GM19463 (cell line): ENCODE measurements around the gene ARL5A.
A peak's percentile ranks its signal among the peaks of the same experiment; 100 is the strongest.
"Not testable (repeated sequence)": the region's sequence is repeated elsewhere in the genome, so short reads cannot be mapped to it uniquely, and the experiment has no call there.

Experiments
- ATAC-seq: cut with Tn5 transposase; IDR thresholded peaks from one replicate; pipeline ENCODE4 v1.9.1; 2021; ENCODE audit warnings: mild to moderate bottlenecking, moderate library complexity; ENCODE audit not compliant: unreplicated experiment

The ARL5A gene

DNA sequence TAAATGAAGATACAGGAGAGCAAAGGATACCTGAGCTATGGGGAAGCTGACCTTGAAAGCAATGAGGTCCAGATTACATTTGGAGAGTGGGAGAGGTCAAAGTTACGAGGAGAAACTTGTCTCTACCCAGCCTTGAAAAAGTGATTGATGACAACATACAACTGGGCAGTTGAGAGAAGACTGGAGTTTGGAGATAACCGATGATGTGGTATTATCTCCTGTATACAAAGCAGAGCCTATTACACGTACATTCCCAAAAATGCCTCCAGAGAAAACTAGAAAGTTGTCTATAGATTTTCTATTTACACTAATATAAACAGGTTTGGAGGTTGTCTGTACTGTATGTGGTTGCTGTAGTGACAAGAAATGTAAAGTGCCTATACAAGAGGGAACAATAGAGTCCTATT lies 28.3 kb downstream of the ARL5A start:
- ATAC-seq, result no peak

GRCh38 chr2:151796774-151797173 lies 31.4 kb downstream of the ARL5A start:
- no peak for ATAC-seq

DNA sequence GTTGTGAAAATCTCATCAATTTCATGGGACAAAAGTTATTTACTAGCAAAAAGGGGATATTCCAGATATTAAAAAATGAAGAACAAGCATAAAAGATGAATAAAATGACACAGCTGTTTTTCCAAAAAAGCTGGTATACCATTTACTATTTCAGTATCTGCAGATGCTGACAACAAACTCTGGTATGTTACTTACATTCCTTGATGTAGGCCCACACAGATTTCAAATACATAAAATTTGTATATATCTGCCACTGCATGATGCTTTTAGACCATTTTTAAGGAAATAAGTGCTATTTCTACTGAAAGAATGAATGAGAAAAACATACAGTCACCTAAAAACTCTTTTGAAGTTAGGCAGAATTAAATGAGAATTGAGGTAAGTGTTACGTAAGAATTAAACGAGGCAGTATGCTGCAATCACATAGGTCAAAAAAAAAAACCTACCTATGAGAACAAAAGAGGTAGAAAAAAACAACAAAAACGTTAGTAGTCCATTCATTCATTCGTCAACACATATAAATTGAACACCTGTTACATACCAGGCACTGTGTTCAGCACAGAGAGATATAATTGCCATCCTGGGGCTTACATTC lies 32.5 kb downstream of the ARL5A start:
- no peak for ATAC-seq

GRCh38 chr2:151794422-151794821 lies 33.8 kb downstream of the ARL5A start:
- ATAC-seq, result not testable (repeated sequence)

- no peak for ATAC-seq
Observed at GRCh38 chr2:151793123-151793522, 35.1 kb downstream of the ARL5A start.

DNA sequence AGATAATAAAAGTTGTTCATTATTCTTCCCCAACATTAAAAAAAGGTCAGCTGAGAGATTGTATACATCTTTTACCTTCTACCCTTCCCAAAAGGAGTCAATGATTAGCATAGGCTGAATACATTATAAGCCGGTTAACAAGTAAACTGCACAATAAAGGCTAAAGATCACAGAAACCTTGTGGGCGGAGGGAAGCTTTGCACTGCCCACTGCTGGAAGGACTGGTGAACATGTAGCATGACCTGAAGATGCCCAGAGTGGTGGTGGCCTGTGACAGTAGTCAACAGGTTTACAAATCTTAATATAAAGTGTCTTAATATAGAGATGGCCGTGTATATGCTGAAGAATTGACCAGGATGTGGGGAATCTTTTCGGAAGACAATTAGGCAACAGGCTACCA lies 35.6 kb downstream of the ARL5A start:
- no peak for ATAC-seq

DNA sequence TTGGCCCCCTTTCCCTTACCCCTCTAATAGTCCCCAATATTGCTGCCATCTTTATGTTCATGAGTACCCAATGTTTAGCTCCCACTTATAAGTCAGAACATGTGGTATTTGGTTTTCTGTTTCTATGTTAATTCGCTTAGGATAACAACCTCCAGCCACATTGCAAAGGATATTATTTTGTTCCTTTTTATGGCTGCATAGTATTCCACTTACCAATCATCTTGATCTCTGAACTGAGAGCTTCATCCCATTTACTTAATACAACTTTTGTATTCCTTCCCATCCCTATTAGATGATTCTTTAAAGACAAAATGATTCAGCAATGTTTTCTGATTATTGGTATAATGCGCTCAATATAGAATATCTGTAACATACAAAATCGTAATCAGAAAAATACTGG lies 36.7 kb downstream of the ARL5A start:
- ATAC-seq, result no peak

DNA sequence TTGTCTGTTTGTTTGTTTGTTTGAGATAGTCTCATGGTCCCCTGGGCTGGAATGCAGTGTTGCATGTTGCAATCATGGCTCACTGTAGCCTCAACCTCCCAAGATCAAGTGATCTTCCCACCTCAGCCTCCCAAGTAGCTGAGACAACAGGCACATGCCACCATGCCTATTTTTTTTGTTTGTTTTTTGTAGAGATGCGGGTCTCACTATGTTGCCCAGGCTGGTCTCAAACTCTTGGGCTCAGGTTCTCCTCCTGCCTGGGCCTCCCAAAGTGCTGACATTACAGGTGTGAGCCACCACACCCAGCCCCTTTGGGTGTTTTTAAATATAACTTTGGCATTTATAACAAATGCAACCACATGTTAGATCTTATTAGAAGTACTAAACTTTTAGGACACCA lies 37.5 kb downstream of the ARL5A start:
- no peak for ATAC-seq

DNA sequence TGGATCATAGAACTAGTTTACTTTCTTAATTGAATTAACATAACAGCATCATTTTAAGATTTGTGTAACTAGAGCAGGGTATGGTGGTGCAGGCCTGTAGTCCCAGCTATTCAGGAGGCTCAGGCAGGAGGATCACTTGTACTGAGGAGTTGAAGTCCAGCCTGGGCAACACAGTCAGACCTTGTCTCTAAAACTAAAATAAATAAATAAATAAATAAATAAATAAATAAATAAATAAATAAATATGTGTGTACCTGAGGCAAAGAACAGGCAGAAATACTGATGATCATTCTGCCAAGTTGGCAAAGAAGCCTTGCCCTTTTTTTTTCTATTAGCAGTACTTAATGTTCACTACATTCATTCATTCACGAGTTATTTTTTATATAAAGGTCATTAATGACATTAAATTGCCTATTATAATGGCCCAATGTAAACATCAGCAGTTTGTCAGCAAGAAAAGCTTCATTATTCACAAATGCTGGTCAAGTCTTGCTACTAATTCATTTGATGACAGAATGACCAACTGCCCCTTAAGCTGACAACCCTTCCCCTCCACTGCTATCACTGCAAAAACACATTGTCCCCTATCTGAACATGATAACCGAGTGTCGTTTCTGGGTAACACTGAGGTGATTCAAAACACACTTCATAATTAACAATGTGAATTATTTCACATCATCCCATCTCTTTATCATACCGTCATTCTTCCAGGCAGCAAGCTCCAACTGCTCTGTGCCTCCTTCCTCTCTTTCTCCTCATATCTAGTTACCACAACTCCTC lies 39.0 kb downstream of the ARL5A start:
- ATAC-seq, result no peak

GRCh38 chr2:151786483-151786882 lies 41.7 kb downstream of the ARL5A start:
- no peak for ATAC-seq

DNA sequence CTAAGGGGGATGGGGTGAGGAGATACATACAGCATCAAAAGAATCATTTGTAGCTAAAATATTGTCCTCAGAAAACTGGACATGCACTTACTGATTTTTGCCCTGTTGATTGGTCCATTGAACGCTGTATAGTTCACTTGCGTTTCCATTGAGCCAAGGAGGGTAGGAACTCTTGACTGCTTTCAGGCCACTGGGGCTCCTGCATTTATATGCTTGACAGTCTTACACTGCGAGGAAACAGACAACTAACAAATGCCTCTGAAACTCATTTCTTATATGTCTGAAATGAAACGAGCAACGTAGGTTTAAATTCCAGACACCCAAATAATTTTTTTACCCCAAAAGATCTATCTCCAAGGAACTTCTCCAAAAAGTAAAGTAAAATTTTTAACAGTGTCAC lies 42.1 kb downstream of the ARL5A start:
- no peak for ATAC-seq

GRCh38 chr2:151783133-151783520 lies 45.1 kb downstream of the ARL5A start:
- ATAC-seq, result no peak

DNA sequence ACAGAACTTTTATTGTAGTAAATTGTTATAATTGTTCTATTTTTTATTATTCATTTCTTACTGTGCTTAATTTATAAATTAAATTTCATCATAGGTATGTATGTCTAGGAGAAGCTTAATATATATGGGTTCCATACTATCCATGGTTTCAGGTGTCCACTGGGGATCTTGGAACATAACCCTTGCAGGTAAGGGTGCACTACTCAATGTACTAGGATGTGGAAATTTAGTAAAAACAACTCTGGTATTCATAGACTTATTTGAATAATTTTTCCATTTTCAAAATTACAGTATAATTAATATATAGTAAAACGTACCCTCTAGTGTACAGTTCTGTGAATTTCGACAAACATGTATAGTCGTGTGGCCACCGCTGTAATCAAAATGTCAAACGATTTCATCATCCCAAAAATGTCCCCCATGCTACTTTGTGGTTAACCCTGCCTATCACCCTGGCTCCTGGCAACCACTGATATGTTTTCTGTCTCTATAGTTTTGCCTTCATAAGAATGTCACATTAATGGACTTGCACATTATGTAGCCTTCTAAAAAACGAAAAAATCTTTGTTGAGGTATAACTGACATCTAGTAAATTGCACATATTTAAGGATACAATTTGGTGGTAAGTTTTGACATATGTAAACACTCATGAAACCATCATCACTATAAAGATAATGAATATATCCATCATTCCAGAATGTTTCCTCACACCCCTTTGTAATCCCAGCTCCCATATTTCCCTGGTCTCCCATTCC lies 45.7 kb downstream of the ARL5A start:
- ATAC-seq, result no peak

- no peak for ATAC-seq
Observed at GRCh38 chr2:151781642-151782041, 46.6 kb downstream of the ARL5A start.

DNA sequence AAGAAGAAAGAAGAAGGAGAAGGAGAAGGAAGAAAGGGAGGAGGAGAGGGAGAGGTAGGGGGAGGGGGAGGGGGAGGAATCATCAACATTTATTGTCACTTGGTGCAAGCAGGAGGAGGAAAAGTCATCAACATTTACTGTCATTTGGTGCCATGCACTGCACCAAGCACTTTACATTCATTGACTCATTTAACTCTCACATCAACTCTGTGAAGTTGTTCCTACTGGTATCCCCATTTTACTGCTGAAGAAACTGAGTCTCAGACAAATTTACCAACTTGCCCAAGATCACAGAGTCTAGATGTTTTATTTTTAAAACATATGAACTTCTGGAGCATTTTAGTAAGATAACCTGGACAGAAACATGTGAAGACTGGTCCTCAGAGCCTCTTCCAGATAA lies 47.3 kb downstream of the ARL5A start:
- no peak for ATAC-seq

DNA sequence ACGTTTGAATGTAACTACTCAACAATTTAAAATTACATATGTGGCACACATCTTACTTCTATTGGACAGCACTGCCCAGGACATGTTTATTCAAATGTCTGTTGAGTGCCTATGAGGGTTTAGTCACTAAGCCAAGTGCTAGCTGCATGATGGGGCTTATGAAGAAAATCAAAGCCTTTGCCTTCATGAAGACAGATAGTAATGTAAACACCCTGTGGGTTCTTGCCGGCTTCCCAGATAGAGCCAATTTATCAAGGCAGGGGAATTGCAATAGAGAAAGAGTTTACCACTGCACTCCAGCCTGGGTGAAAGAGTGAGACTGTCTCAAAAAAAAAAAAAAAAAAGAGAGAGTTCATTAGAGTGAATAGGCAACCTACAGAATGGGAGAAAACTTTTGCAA lies 50.3 kb downstream of the ARL5A start:
- ATAC-seq, result no peak

DNA sequence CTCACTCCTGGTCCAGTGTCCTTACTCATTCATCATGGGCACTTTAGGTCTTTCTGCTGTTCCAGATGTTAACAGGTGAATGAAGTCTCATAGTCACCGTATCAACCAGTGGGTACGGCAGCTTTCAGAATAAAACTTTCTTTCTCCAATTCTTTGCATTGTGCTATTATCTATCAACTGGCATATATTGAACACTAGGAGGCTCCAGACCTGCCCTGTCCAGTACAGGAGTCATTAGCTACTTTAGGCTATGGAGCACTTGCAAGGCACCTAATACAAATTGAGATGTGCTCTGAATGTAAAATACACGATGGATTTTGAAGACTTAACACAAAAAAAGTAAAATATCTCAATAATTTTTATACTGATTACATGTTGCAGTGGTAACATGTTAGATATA lies 50.7 kb downstream of the ARL5A start:
- ATAC-seq, result no peak

- ATAC-seq, result no peak
Observed at GRCh38 chr2:151776367-151776766, 51.9 kb downstream of the ARL5A start.

GRCh38 chr2:151775057-151775740 lies 53.0 kb downstream of the ARL5A start:
- peak; percentile 30 for ATAC-seq

DNA sequence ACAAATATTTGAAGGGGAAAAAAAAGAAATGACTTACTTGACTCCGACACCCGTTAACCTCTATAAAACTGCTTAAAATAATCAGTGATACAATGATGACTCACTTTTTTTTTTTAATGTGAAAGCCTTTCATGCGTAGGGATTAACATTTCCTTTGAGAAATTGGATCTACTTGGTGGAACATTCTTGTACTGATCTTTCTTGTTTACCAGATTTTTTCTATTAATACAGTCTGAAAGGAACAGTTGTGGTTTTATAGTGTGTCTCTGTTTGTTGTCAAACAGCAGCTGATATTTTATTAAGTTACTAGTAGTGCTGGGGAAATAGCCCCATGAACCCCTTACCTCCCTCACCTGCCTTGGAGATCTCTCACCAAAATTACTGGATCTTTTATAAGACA lies 53.7 kb downstream of the ARL5A start:
- no peak for ATAC-seq

- ATAC-seq, result peak; percentile 91
Observed at GRCh38 chr2:151771599-151772358, 56.4 kb downstream of the ARL5A start.
